Left lung (tissue), 10 donors: Measurements from ENCODE around the gene VRTN. TPM values are rescaled to one million over a fixed set of nuclear protein-coding genes. Genes with fewer than 3 reads are reported as not detected.

ENCODE experiments used
- ATAC-seq: fragments of 200-7000 bp; cut with Tn5 transposase; one replicate; pipeline ENCODE4 v1.9.1; 2020; ENCODE audit warnings: moderate library complexity
- DNase-seq, 4 donors: peaks; one replicate each; pipeline ENCODE4 v3.0.0-alpha.2; 2013 to 2020
- H3K27ac ChIP-seq, 2 donors: fragments of 200-600 bp; sonication (generic) in 1 of 2; one replicate each; pipeline versions ENCODE4 v1.5.0 to v1.8.0; 2020 to 2021
- H3K27me3 ChIP-seq, 2 donors: fragments of 200-600 bp; sonication (generic) in 1 of 2; one replicate each; pipeline versions ENCODE4 v1.5.0 to v1.8.0; 2020 to 2021
- H3K36me3 ChIP-seq, 2 donors: fragments of 200-600 bp; sonication (generic) in 1 of 2; one replicate each; pipeline versions ENCODE4 v1.5.0 to v1.8.0; 2020 to 2021
- H3K4me1 ChIP-seq, 2 donors: fragments of 200-600 bp; one replicate each; pipeline ENCODE4 v1.8.0; 2021
- H3K4me3 ChIP-seq, 2 donors: fragments of 200-600 bp; sonication (generic) in 1 of 2; one replicate each; pipeline versions ENCODE4 v1.5.0 to v1.8.0; 2020 to 2021; ENCODE audit warnings: mild to moderate bottlenecking in 1 of 2
- H3K9me3 ChIP-seq, 2 donors: fragments of 200-600 bp; sonication (generic) in 1 of 2; one replicate each; pipeline versions ENCODE4 v1.5.0 to v1.8.0; 2020 to 2021
- CTCF ChIP-seq, 2 donors: fragments of 200-600 bp; sonication (generic) in 1 of 2; IDR thresholded peaks; one replicate each; pipeline versions ENCODE4 v1.5.0 to v1.8.0; 2021; ENCODE audit warnings: antibody characterized with exemption in 2 of 2
- intact Hi-C, 2 donors: fragments of 100-400 bp; cut with DNase I; formaldehyde crosslinking; loops; one replicate each; pipeline versions ENCODE4 v1.11.2 to v1.14.2; 2022
- polyA plus RNA-seq, 6 donors: library from polyadenylated mRNA; unstranded; fragments of 120-200 nt; gene quantifications; one replicate each; pipeline ENCODE4 v1.2.1, GENCODE V29; 2013; ENCODE audit not compliant: insufficient read length in 6 of 6
- total RNA-seq, 2 donors: library from RNA; stranded (reverse); fragmentation: NEBNext Ultra II Directional; extraction: Animal tissue kit (Norgen Biotek cat#: 25700); gene quantifications; one replicate each; pipeline ENCODE4 v1.2.1, GENCODE V29; 2021
- donor health status: DM: no; HTN: yes; CAD: no.
- donor health status: DM: no; HTN: no; CAD: no.

VRTN gene
- total and polyA plus RNA-seq, 8 donors: 0.04 TPM; not detected in 7

- TF ChIP-seq CTCF (IDR thresholded peaks at IDR 0.05): no peak
- no peak for ATAC-seq
- H3K36me3 ChIP-seq: no peaks in the 10 kb centered on the region
- intact Hi-C loops: no loop called here
- no peaks in the 10 kb centered on the region for H3K9me3 ChIP-seq
- DNase-seq: no peak
- H3K4me1 ChIP-seq: no peaks in the 10 kb centered on the region
- no peak overlapping the region for H3K27ac ChIP-seq
- H3K4me3 ChIP-seq: no peak overlapping the region
- H3K27me3 ChIP-seq: peaks cover 0 to 5% of the 10 kb centered on the region in 2 donors
Observed at GRCh38 chr14:74349757-74350156, 1.5 kb downstream of the VRTN start.

GRCh38 chr14:74350211-74350927 lies 2.1 kb downstream of the VRTN start:
- no peak for TF ChIP-seq CTCF (IDR thresholded peaks at IDR 0.05)
- H3K4me1 ChIP-seq: no peaks in the 10 kb centered on the region
- DNase-seq (no peak), ATAC-seq (no peak)
- peaks cover 0 to 5% of the 10 kb centered on the region in 2 donors for H3K27me3 ChIP-seq
- no peak overlapping the region for H3K27ac ChIP-seq
- intact Hi-C loops: no loop called here
- no peak overlapping the region for H3K4me3 ChIP-seq
- H3K9me3 ChIP-seq: no peaks in the 10 kb centered on the region
- H3K36me3 ChIP-seq: no peaks in the 10 kb centered on the region

GRCh38 chr14:74350928-74351323 lies 2.7 kb downstream of the VRTN start:
- intact Hi-C loops: no loop called here
- no peaks in the 10 kb centered on the region for H3K4me1 ChIP-seq
- no peak for DNase-seq
- ATAC-seq: no peak
- H3K27me3 ChIP-seq: peaks cover 0 to 5% of the 10 kb centered on the region in 2 donors
- H3K4me3 ChIP-seq: no peak overlapping the region
- H3K36me3 ChIP-seq: no peaks in the 10 kb centered on the region
- H3K27ac ChIP-seq: no peak overlapping the region
- TF ChIP-seq CTCF (IDR thresholded peaks at IDR 0.05): no peak
- H3K9me3 ChIP-seq: no peaks in the 10 kb centered on the region

GRCh38 chr14:74356892-74357575 lies 8.8 kb downstream of the VRTN start:
- no peak for TF ChIP-seq CTCF (IDR thresholded peaks at IDR 0.05)
- ATAC-seq (no peak), DNase-seq (no peak)
- H3K9me3 ChIP-seq: no peaks in the 10 kb centered on the region
- intact Hi-C loops: no loop called here
- no peaks in the 10 kb centered on the region for H3K4me1 ChIP-seq
- H3K27ac ChIP-seq: no peak overlapping the region
- H3K4me3 ChIP-seq: no peak overlapping the region
- no peaks in the 10 kb centered on the region for H3K27me3 ChIP-seq
- H3K36me3 ChIP-seq: no peaks in the 10 kb centered on the region

GRCh38 chr14:74357585-74357984 lies 9.3 kb downstream of the VRTN start:
- Histone ChIP-seq H3K9me3 (no peaks in the 10 kb centered on the region), H3K4me1 (peaks cover 2 to 4% of the 10 kb centered on the region in 2 donors), H3K27me3 (no peaks in the 10 kb centered on the region), H3K27ac (no peak overlapping the region), H3K4me3 (no peak overlapping the region), H3K36me3 (no peaks in the 10 kb centered on the region)
- DNase-seq: no peak
- TF ChIP-seq CTCF (IDR thresholded peaks at IDR 0.05): no peak
- intact Hi-C loops: no loop called here
- ATAC-seq: no peak
